Kidney epithelial cell (primary cell): ENCODE results near the gene SPATA3. TPM values are rescaled to one million over a fixed set of nuclear protein-coding genes. Genes with fewer than 3 reads are reported as not detected.

Experiments used
- DNase-seq: peaks from one replicate; pipeline ENCODE4 v3.0.0-alpha.2; 2010; ENCODE audit warnings: low read depth
- H3K27me3 ChIP-seq: 2 replicates; pipeline ENCODE4 v1.6.0; 2011; ENCODE audit warnings: low read length; ENCODE audit not compliant: control insufficient read depth, insufficient read depth
- H3K36me3 ChIP-seq: 2 replicates; pipeline ENCODE4 v1.5.1; 2011; ENCODE audit warnings: low read length; ENCODE audit not compliant: control insufficient read depth, insufficient read depth
- H3K4me3 ChIP-seq: 2 replicates; pipeline ENCODE4 v1.5.1; 2011; ENCODE audit warnings: low read depth, mild to moderate bottlenecking, control low read depth, low read length
- total RNA-seq: library from RNA; depleted of rRNA; stranded (reverse); fragments of >200 nt; gene quantifications from 2 replicates; pipeline ENCODE4 v1.2.3, GENCODE V29; 2015
- TF ChIP-seq, protein P1 (sequence below): IDR thresholded peaks from 2 replicates; pipeline ENCODE4 v1.5.1; 2011; ENCODE audit warnings: mild to moderate bottlenecking, moderate library complexity, low read length, control low read depth, inconsistent platforms; ENCODE audit not compliant: insufficient read depth, poor library complexity, severe bottlenecking

Gene SPATA3
- total RNA-seq, 1 donor from 2014 or later: not detected

DNA sequence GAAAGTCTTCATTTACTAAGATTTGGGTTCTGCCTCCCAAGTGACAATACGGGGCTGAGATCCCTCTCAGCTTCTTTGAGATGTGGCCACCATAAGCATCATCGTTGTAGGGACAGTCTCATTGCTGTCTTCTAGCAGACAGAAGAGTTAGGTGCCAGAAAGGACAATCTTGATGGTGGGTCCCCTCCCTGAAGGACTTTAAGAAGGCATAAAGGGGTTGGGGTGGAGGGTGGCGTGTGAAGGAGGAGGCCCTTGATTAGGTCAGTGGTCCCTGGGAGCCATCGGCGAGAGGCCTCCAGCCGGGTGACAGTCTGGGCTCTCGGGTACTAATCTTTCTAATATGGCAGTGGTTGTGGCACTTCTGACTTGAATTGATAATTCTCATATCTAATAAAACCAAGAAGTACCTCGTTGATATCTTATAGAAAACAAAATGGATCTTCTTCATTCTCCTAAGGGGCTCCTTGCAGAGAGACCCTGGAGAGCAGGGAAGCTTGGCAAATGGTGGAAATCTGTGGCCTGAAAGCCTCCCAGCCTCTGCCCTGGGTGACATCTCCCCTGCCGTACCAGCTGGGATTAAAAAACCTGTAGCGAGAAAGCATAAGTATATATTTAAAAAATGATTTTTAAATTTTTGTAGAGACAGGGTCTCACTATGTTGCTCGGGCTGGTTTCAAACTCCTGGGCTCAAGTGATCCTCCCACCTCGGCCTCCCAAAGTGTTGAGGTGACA, 53.5 kb downstream of the SPATA3 start:
- DNase-seq: no peak
- TF ChIP-seq, protein P1, sequence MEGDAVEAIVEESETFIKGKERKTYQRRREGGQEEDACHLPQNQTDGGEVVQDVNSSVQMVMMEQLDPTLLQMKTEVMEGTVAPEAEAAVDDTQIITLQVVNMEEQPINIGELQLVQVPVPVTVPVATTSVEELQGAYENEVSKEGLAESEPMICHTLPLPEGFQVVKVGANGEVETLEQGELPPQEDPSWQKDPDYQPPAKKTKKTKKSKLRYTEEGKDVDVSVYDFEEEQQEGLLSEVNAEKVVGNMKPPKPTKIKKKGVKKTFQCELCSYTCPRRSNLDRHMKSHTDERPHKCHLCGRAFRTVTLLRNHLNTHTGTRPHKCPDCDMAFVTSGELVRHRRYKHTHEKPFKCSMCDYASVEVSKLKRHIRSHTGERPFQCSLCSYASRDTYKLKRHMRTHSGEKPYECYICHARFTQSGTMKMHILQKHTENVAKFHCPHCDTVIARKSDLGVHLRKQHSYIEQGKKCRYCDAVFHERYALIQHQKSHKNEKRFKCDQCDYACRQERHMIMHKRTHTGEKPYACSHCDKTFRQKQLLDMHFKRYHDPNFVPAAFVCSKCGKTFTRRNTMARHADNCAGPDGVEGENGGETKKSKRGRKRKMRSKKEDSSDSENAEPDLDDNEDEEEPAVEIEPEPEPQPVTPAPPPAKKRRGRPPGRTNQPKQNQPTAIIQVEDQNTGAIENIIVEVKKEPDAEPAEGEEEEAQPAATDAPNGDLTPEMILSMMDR: no peak
- Histone ChIP-seq H3K4me3 (no peak overlapping the region), H3K36me3 (no peaks in the 10 kb centered on the region), H3K27me3 (peaks cover 7% of the 10 kb centered on the region)

DNA sequence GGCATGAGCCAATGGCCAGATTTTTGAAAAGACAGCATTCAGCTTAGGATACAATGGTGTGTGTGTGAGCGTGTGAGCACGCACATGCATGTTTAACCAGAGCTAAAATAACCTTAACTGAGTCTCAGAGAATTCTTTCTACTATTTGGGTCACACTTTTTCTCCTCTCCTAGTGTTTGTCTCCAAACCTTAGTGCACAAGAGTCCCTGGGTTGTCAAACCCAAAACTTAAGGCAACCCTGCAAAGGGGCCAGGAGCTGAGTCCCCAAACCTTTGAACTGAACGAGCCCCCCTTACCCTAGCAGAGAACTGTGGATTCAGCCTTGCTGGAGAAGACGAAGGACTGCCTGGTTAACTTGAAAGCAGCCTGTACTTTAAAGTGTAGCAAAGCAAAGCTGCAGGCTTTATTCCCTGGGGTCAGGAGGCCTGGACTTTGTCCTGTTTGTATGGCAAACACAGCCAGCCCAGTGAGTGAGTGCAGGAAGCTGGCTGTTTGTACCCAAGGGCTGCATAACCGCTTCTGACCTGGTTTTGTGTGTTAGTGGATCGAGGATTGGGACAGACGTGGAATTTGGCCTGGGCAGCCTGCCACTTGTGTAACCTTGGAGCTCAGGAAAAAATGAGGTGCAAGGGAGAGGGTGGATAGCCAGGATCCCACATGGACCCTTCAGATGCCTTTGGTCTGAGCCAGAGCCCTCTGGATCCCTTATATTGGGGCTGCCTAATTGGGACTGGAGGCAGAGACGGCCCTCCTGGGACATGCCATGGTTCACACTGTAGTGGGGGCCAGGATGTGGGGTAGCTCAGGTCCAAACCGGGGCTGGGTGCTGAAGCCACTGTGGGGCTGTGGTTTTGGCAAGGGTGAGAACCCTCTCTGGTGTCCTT, 54.3 kb downstream of the SPATA3 start:
- H3K27me3 ChIP-seq: peaks cover 7% of the 10 kb centered on the region
- no peak for DNase-seq
- H3K36me3 ChIP-seq: no peaks in the 10 kb centered on the region
- H3K4me3 ChIP-seq: no peak overlapping the region
- TF ChIP-seq, protein P1: no peak

DNA sequence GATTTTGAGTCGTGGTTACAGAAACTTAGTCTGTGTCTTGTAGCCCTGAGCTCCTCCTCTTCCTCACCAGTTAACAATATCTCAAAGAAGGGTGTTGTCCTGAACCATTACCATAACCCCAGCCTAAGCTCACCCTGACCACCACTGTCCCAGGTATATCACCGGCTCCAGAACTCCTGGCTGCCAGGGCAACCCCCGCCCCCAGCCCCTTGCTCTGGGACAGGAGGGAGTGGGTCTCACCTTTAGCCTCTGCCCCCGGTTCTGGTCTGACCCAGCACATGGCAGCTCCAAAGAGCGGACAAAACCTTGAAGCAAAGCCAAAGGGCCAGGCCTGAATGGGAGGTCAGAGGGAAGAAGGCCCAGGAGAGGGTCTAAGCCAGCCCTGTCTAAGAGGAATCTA, 55.2 kb downstream of the SPATA3 start:
- Histone ChIP-seq H3K36me3 (no peaks in the 10 kb centered on the region), H3K27me3 (peaks cover 7% of the 10 kb centered on the region), H3K4me3 (no peak overlapping the region)
- TF ChIP-seq, protein P1: no peak
- DNase-seq: no peak

DNA sequence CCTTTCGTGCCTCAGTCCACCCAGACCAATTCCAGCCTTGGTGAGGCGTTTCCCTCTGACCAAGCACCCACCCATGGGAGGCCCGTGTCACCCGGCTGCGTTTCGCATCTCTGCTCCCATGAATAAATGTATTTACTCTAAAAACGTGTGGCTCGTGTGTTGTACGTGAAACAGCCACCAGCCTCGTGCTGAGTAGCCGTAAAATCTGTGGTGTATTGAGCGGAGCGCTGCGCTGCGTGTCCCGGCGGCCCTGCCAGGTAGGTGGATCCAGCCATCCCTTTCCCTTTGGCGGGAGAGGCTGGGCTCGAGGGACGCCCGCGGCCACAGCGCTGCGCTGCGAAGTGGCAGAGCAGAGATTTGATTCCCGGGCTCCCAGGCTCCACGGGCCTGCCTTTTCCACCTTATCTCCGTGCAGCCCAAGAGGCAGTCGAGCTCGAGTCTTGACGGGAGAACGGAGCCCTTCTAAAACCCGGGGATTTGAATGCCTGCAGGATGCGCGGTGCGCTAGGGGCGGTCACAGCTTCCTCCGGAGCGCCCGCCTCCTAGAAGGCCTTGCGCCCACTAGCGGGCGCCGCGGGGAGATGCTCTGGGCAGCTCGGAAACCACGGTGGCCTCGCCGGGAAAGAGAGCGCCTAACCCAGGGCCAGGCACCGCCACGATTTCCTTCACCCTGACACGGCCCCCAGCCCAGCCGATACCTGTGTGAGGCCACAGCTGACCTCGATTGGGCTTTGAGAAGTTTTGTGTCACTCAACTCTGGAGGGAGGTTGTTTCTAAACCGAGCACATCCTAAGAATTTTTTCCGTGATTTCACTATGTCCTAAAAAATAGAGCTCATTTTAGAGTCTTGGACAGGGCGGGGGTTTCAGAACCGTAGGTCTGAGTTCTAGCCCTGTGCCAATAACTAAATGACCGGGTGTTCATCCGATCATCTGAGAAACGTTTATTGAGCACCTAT, 56.9 kb downstream of the SPATA3 start:
- TF ChIP-seq, protein P1: peak; percentile 90
- H3K27me3 ChIP-seq: peaks cover 2% of the 10 kb centered on the region
- no peaks in the 10 kb centered on the region for H3K36me3 ChIP-seq
- H3K4me3 ChIP-seq: peak overlapping the region; percentile 48
- DNase-seq: no peak

DNA sequence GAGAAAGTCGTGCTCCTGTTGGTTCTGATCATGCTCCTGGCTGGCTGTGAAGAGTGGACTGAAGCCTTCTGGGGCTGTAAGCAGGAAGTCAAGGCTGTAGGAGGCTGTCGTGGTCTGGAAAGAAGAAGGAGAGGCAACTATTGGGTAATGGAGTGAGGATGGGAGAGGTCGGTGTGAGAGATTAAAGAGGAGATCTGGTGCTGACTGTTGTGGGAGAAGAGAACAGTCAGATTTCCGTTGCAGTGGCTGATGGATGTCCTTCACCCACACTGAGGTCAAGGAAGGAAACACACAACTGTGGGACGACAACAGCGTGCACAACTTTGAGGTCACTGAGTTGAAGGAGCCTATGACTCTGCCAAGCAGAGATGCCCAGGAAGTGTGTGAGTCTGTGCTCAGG, 57.9 kb downstream of the SPATA3 start:
- TF ChIP-seq, protein P1: no peak
- no peak for DNase-seq
- H3K36me3 ChIP-seq: no peaks in the 10 kb centered on the region
- no peaks in the 10 kb centered on the region for H3K27me3 ChIP-seq
- no peak overlapping the region for H3K4me3 ChIP-seq
